ENCODE measurements around the gene RPL27.
"Not testable (repeated sequence)": the region's sequence is repeated elsewhere in the genome, so short reads cannot be mapped to it uniquely, and the experiment has no call there.

Gene RPL27

GRCh38 chr17:42992872-42993271, 5.3 kb upstream of the RPL27 start:
- Histone ChIP-seq H3K36me3 (ENCODE audit: control insufficient read depth, insufficient read depth, low read length) (peaks cover 34% of the 10 kb centered on the region), H3K4me3 (ENCODE audit: insufficient read depth, low read depth, low read length) (no peak overlapping the region), H3K27ac (ENCODE audit: insufficient read depth, low read depth, low read length, poor library complexity, severe bottlenecking) (no peak overlapping the region), H3K9me3 (ENCODE audit: control insufficient read depth, low read length) (no peaks in the 10 kb centered on the region), H3K4me1 (ENCODE audit: control insufficient read depth, insufficient read depth, low read length) (no peaks in the 10 kb centered on the region), H3K27me3 (ENCODE audit: control insufficient read depth, insufficient read depth, low read length, poor library complexity, severe bottlenecking) (no peaks in the 10 kb centered on the region)
- 97% methylated on average over 5 of the region's 5 CpGs for WGBS, 2 experiments

- H3K36me3 ChIP-seq (ENCODE audit: control insufficient read depth, insufficient read depth, low read length): peaks cover 25% of the 10 kb centered on the region
- not testable (repeated sequence) for H3K4me3 ChIP-seq (ENCODE audit: insufficient read depth, low read depth, low read length); H3K27ac ChIP-seq (ENCODE audit: insufficient read depth, low read depth, low read length, poor library complexity, severe bottlenecking); H3K4me1 ChIP-seq (ENCODE audit: control insufficient read depth, insufficient read depth, low read length); H3K27me3 ChIP-seq (ENCODE audit: control insufficient read depth, insufficient read depth, low read length, poor library complexity, severe bottlenecking); H3K9me3 ChIP-seq (ENCODE audit: control insufficient read depth, low read length)
- 87 to 94% methylated on average over 9 to 10 of the region's 10 CpGs for WGBS, 2 experiments
Measured at GRCh38 chr17:42993913-42994312, 4.3 kb upstream of the RPL27 start.

DNA sequence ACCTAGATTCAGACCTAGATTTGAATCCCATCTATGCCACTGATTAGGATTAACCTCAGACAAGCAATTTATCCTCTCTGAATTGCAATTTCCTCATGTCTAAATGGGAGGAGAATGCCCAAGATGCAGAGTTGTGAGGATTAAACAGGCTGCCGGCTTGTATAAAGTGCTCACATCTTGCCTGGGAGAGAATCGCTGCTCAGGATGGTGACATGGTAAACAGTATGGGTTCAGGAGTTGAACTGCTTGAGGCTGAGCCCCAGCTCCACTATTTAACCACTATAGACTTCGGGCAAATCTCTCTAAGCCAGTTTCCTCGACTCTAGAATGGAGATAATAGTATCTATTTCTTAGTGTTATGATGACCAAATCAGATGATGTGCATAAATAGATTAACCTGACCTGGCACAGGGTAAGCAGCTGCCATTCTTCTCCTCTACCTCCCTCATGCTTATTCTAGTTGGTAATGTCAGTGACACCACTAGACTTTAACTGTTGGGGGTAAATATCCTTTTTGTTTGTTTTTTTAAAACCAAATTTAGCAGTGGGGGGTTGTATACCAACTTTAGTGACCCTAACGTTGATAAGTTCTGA, 732 bp upstream of the RPL27 start:
- WGBS, 2 experiments: 42 to 57% methylated on average over 3 to 5 of the region's 5 CpGs
- H3K27me3 ChIP-seq (ENCODE audit: control insufficient read depth, insufficient read depth, low read length, poor library complexity, severe bottlenecking): no peaks in the 10 kb centered on the region

GRCh38 chr17:42999003-42999525, 845 bp downstream of the RPL27 start:
- Histone ChIP-seq H3K9me3 (ENCODE audit: control insufficient read depth, low read length) (no peaks in the 10 kb centered on the region), H3K36me3 (ENCODE audit: control insufficient read depth, insufficient read depth, low read length) (peaks cover 33% of the 10 kb centered on the region), H3K4me3 (ENCODE audit: insufficient read depth, low read depth, low read length) (peak overlapping the region; percentile 96), H3K27ac (ENCODE audit: insufficient read depth, low read depth, low read length, poor library complexity, severe bottlenecking) (peak overlapping the region; percentile 99), H3K4me1 (ENCODE audit: control insufficient read depth, insufficient read depth, low read length) (peaks cover 4% of the 10 kb centered on the region), H3K27me3 (ENCODE audit: control insufficient read depth, insufficient read depth, low read length, poor library complexity, severe bottlenecking) (no peaks in the 10 kb centered on the region)
- 15 to 16% methylated on average over 10 of the region's 10 CpGs for WGBS, 2 experiments

More for the DNA sequence above, 732 bp upstream of the RPL27 start:
- H3K9me3 ChIP-seq (ENCODE audit: control insufficient read depth, low read length): no peaks in the 10 kb centered on the region
- H3K27ac ChIP-seq (ENCODE audit: insufficient read depth, low read depth, low read length, poor library complexity, severe bottlenecking): peak overlapping the region; percentile 48
- H3K36me3 ChIP-seq (ENCODE audit: control insufficient read depth, insufficient read depth, low read length): peaks cover 23% of the 10 kb centered on the region
- peak overlapping the region; percentile 96 for H3K4me3 ChIP-seq (ENCODE audit: insufficient read depth, low read depth, low read length)
- peaks cover 4% of the 10 kb centered on the region for H3K4me1 ChIP-seq (ENCODE audit: control insufficient read depth, insufficient read depth, low read length)

- H3K4me3 ChIP-seq (ENCODE audit: insufficient read depth, low read depth, low read length); H3K27ac ChIP-seq (ENCODE audit: insufficient read depth, low read depth, low read length, poor library complexity, severe bottlenecking); H3K27me3 ChIP-seq (ENCODE audit: control insufficient read depth, insufficient read depth, low read length, poor library complexity, severe bottlenecking); H3K4me1 ChIP-seq (ENCODE audit: control insufficient read depth, insufficient read depth, low read length); H3K9me3 ChIP-seq (ENCODE audit: control insufficient read depth, low read length): not testable (repeated sequence)
- 95 to 96% methylated on average over 13 of the region's 13 CpGs for WGBS, 2 experiments
- peaks cover 33% of the 10 kb centered on the region for H3K36me3 ChIP-seq (ENCODE audit: control insufficient read depth, insufficient read depth, low read length)
Measured at GRCh38 chr17:43000894-43001293, 2.7 kb downstream of the RPL27 start.

DNA sequence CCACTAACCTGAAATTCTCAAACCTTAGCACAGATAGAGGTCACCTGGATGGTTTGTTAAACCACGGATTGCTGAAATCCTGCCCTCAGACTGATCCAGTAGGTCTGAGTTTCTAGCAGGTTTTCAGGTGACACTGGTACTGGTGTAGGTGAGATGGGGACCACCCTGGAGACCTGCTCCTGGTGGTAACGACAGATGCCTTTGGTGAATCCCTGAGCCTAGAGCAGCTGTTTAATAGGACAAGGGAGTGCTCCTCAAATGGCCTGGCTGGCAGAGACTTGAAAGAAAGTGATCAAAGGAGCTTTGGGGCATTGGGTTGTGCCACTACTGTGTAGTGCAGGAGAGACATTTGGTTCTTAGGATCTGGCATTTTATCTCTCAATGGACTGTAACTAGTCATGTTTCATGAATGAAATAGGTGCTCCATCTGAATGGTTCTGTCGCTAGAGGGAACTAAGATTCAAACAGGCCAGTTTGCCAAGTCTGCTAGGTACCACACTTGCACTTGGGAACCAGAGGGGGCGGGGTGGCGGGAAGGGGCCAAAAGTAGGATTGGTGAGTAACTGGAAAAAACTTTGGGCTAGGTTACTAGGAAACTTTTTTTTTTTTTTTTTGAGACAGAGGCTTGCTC, 5.4 kb downstream of the RPL27 start:
- H3K36me3 ChIP-seq (ENCODE audit: control insufficient read depth, insufficient read depth, low read length): peaks cover 33% of the 10 kb centered on the region
- H3K27ac ChIP-seq (ENCODE audit: insufficient read depth, low read depth, low read length, poor library complexity, severe bottlenecking): no peak overlapping the region
- H3K9me3 ChIP-seq (ENCODE audit: control insufficient read depth, low read length): no peaks in the 10 kb centered on the region
- H3K4me3 ChIP-seq (ENCODE audit: insufficient read depth, low read depth, low read length): no peak overlapping the region
- H3K27me3 ChIP-seq (ENCODE audit: control insufficient read depth, insufficient read depth, low read length, poor library complexity, severe bottlenecking): no peaks in the 10 kb centered on the region
- peaks cover 4% of the 10 kb centered on the region for H3K4me1 ChIP-seq (ENCODE audit: control insufficient read depth, insufficient read depth, low read length)
- WGBS, 2 experiments: 92 to 93% methylated on average over 5 of the region's 5 CpGs

- no peaks in the 10 kb centered on the region for H3K4me1 ChIP-seq (ENCODE audit: control insufficient read depth, insufficient read depth, low read length)
- peak within 1 kb of the TSS; percentile 60 for H3K27ac ChIP-seq (ENCODE audit: insufficient read depth, low read depth, low read length, poor library complexity, severe bottlenecking)
- WGBS, 2 experiments: 53 to 57% methylated on average over 18 of the region's 18 CpGs
- H3K9me3 ChIP-seq (ENCODE audit: control insufficient read depth, low read length): no peaks in the 10 kb centered on the region
- H3K36me3 ChIP-seq (ENCODE audit: control insufficient read depth, insufficient read depth, low read length): peaks cover 16% of the 10 kb centered on the region
- no peaks in the 10 kb centered on the region for H3K27me3 ChIP-seq (ENCODE audit: control insufficient read depth, insufficient read depth, low read length, poor library complexity, severe bottlenecking)
- peak within 1 kb of the TSS; percentile 20 for H3K4me3 ChIP-seq (ENCODE audit: insufficient read depth, low read depth, low read length)
Measured at GRCh38 chr17:43006639-43007551, 8.7 kb downstream of the RPL27 start, which contains the start of gene IFI35. Gene IFI35, plus strand, starts transcription at chr17:43006784. Its CDS starts 164 bp downstream, at chr17:43006948.

DNA sequence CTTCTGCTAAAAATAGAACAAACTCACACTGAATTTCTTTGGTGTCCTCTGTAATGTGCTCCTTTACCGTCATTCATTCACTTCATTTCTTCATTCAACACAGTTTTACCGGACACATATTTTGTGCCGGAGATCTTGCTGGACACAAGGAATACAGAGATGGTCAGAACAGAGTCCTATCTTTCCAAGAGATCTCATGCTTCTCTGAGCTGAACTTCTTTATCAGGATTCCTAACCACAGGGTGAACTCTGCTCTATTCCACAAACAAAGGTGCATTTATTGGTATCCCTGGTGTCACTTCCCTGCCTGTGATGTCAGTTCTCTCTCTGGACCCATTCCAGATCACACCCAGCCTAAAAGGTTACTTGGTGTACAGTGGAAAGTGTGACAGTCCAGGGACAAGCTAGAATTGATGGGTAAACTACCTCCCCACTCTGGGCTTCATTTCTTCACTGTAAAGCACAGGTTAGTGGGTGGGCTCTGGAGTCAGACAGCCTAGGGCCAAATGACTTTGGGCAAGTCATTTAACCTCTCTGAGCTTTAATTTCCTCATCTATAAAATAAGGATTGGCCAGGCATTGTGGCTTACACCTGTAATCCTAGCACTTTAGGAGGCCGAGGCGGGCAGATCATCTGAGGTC, 12.6 kb downstream of the RPL27 start:
- Histone ChIP-seq H3K36me3 (ENCODE audit: control insufficient read depth, insufficient read depth, low read length) (no peaks in the 10 kb centered on the region), H3K9me3 (ENCODE audit: control insufficient read depth, low read length) (no peaks in the 10 kb centered on the region), H3K27me3 (ENCODE audit: control insufficient read depth, insufficient read depth, low read length, poor library complexity, severe bottlenecking) (no peaks in the 10 kb centered on the region), H3K4me3 (ENCODE audit: insufficient read depth, low read depth, low read length) (no peak overlapping the region), H3K4me1 (ENCODE audit: control insufficient read depth, insufficient read depth, low read length) (peaks cover 9% of the 10 kb centered on the region), H3K27ac (ENCODE audit: insufficient read depth, low read depth, low read length, poor library complexity, severe bottlenecking) (no peak overlapping the region)
- WGBS, 2 experiments: 95% methylated on average over 5 of the region's 5 CpGs

- H3K27ac ChIP-seq (ENCODE audit: insufficient read depth, low read depth, low read length, poor library complexity, severe bottlenecking): no peak overlapping the region
- H3K27me3 ChIP-seq (ENCODE audit: control insufficient read depth, insufficient read depth, low read length, poor library complexity, severe bottlenecking): no peaks in the 10 kb centered on the region
- H3K9me3 ChIP-seq (ENCODE audit: control insufficient read depth, low read length): no peaks in the 10 kb centered on the region
- WGBS, 2 experiments: 92 to 93% methylated on average over 15 of the region's 15 CpGs
- peaks cover 15% of the 10 kb centered on the region for H3K4me1 ChIP-seq (ENCODE audit: control insufficient read depth, insufficient read depth, low read length)
- H3K4me3 ChIP-seq (ENCODE audit: insufficient read depth, low read depth, low read length): no peak overlapping the region
- no peaks in the 10 kb centered on the region for H3K36me3 ChIP-seq (ENCODE audit: control insufficient read depth, insufficient read depth, low read length)
Measured at GRCh38 chr17:43011728-43012472, 13.7 kb downstream of the RPL27 start.

Data from ectodermal cell (in vitro differentiated cells).